GM18508 (cell line): ENCODE data around the gene PTPRU.

Source experiments
- ATAC-seq: cut with Tn5 transposase; IDR thresholded peaks from one replicate; pipeline ENCODE4 v1.9.1; 2021; ENCODE audit warnings: moderate number of reproducible peaks; ENCODE audit not compliant: insufficient read depth, unreplicated experiment

PTPRU gene

GRCh38 chr1:29243023-29243870 lies 6.9 kb downstream of the PTPRU start:
- ATAC-seq = no peak

GRCh38 chr1:29243871-29244200 lies 7.5 kb downstream of the PTPRU start:
- no peak for ATAC-seq

GRCh38 chr1:29245261-29245660 lies 8.9 kb downstream of the PTPRU start:
- no peak for ATAC-seq

GRCh38 chr1:29245876-29246275 lies 9.6 kb downstream of the PTPRU start:
- ATAC-seq = no peak

GRCh38 chr1:29247044-29247443 lies 10.7 kb downstream of the PTPRU start:
- ATAC-seq = no peak

GRCh38 chr1:29247571-29248273 lies 11.4 kb downstream of the PTPRU start:
- ATAC-seq = no peak

GRCh38 chr1:29248409-29248808 lies 12.1 kb downstream of the PTPRU start:
- no peak for ATAC-seq

- ATAC-seq = no peak
Measured at GRCh38 chr1:29249170-29249691, 12.9 kb downstream of the PTPRU start.

GRCh38 chr1:29249951-29250581 lies 13.7 kb downstream of the PTPRU start:
- ATAC-seq = no peak

GRCh38 chr1:29251164-29252124 lies 15.1 kb downstream of the PTPRU start:
- no peak for ATAC-seq

- no peak for ATAC-seq
Measured at GRCh38 chr1:29253180-29253579, 16.9 kb downstream of the PTPRU start.

- no peak for ATAC-seq
Measured at GRCh38 chr1:29254346-29254745, 18.0 kb downstream of the PTPRU start.

- no peak for ATAC-seq
Measured at GRCh38 chr1:29255134-29255666, 18.9 kb downstream of the PTPRU start.

- ATAC-seq = no peak
Measured at GRCh38 chr1:29256394-29256793, 20.1 kb downstream of the PTPRU start.

- no peak for ATAC-seq
Measured at GRCh38 chr1:29256979-29257804, 20.9 kb downstream of the PTPRU start.

- no peak for ATAC-seq
Measured at GRCh38 chr1:29258189-29258975, 22.1 kb downstream of the PTPRU start.

- ATAC-seq = no peak
Measured at GRCh38 chr1:29258976-29259801, 22.9 kb downstream of the PTPRU start.
